RWPE2 (cell line): Measurements from ENCODE around the gene BPIFB6.

Source experiments
- ATAC-seq: fragments of 200-7000 bp; cut with Tn5 transposase; 3 replicates; pipeline ENCODE4 v1.9.1; 2021; ENCODE audit warnings: low read depth
- DNase-seq: peaks from one replicate; pipeline ENCODE4 v3.0.0-alpha.2; 2020; ENCODE audit warnings: low spot score
- H3K27ac ChIP-seq: fragments of 450-650 bp; 2 replicates; pipeline ENCODE4 v1.5.1; 2017; ENCODE audit warnings: mild to moderate bottlenecking; ENCODE audit not compliant: poor library complexity, severe bottlenecking
- H3K27me3 ChIP-seq: fragments of 250-450 bp; sonication (Bioruptor Pico); 2 replicates; pipeline ENCODE4 v1.5.1; 2021; ENCODE audit warnings: mild to moderate bottlenecking, moderate library complexity; ENCODE audit not compliant: insufficient read depth, poor library complexity, severe bottlenecking
- H3K36me3 ChIP-seq: fragments of 250-450 bp; sonication (Bioruptor Pico); 2 replicates; pipeline ENCODE4 v1.5.1; 2020; ENCODE audit warnings: low read depth, mild to moderate bottlenecking, moderate library complexity
- H3K4me1 ChIP-seq: fragments of 250-450 bp; sonication (Bioruptor Pico); 2 replicates; pipeline ENCODE4 v1.5.1; 2021; ENCODE audit warnings: mild to moderate bottlenecking, moderate library complexity; ENCODE audit not compliant: insufficient read depth, poor library complexity, severe bottlenecking
- H3K4me3 ChIP-seq: fragments of 250-450 bp; sonication (Bioruptor Pico); 2 replicates; pipeline ENCODE4 v1.5.1; 2021; ENCODE audit warnings: mild to moderate bottlenecking, moderate library complexity; ENCODE audit not compliant: severe bottlenecking
- H3K9me3 ChIP-seq: fragments of 250-450 bp; sonication (Bioruptor Pico); 2 replicates; pipeline ENCODE4 v1.5.1; 2021; ENCODE audit warnings: mild to moderate bottlenecking, moderate library complexity; ENCODE audit not compliant: severe bottlenecking
- TF ChIP-seq, protein P1 (sequence below): fragments of 450-650 bp; IDR thresholded peaks from one replicate; pipeline ENCODE4 v1.5.1; 2017; ENCODE audit warnings: mild to moderate bottlenecking, moderate library complexity; ENCODE audit not compliant: poor library complexity, severe bottlenecking

The BPIFB6 gene

DNA sequence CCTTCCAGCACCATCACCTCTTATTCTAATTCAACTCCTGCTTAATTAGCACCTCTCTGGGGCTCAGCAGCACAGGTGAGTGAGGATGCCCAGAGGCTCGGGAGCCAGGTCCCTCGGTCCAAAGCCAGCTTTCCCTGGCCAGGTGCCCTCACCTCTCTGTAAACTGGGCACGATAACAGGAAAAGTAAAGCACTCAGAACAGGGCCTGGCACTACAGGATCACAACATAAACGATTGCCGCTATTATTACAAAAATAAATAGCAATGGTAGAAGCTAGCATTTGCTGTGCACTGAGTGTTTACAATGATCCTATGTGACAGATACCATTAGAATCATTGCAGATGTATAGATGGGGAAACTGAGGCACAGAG is 21.3 kb upstream of the BPIFB6 start:
- Histone ChIP-seq H3K9me3 (no peaks in the 10 kb centered on the region), H3K27me3 (peaks cover 36% of the 10 kb centered on the region), H3K36me3 (no peaks in the 10 kb centered on the region), H3K4me1 (no peaks in the 10 kb centered on the region), H3K4me3 (no peak overlapping the region), H3K27ac (no peak overlapping the region)
- ATAC-seq (no peak), DNase-seq (no peak)
- TF ChIP-seq, protein P1, sequence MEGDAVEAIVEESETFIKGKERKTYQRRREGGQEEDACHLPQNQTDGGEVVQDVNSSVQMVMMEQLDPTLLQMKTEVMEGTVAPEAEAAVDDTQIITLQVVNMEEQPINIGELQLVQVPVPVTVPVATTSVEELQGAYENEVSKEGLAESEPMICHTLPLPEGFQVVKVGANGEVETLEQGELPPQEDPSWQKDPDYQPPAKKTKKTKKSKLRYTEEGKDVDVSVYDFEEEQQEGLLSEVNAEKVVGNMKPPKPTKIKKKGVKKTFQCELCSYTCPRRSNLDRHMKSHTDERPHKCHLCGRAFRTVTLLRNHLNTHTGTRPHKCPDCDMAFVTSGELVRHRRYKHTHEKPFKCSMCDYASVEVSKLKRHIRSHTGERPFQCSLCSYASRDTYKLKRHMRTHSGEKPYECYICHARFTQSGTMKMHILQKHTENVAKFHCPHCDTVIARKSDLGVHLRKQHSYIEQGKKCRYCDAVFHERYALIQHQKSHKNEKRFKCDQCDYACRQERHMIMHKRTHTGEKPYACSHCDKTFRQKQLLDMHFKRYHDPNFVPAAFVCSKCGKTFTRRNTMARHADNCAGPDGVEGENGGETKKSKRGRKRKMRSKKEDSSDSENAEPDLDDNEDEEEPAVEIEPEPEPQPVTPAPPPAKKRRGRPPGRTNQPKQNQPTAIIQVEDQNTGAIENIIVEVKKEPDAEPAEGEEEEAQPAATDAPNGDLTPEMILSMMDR = no peak

DNA sequence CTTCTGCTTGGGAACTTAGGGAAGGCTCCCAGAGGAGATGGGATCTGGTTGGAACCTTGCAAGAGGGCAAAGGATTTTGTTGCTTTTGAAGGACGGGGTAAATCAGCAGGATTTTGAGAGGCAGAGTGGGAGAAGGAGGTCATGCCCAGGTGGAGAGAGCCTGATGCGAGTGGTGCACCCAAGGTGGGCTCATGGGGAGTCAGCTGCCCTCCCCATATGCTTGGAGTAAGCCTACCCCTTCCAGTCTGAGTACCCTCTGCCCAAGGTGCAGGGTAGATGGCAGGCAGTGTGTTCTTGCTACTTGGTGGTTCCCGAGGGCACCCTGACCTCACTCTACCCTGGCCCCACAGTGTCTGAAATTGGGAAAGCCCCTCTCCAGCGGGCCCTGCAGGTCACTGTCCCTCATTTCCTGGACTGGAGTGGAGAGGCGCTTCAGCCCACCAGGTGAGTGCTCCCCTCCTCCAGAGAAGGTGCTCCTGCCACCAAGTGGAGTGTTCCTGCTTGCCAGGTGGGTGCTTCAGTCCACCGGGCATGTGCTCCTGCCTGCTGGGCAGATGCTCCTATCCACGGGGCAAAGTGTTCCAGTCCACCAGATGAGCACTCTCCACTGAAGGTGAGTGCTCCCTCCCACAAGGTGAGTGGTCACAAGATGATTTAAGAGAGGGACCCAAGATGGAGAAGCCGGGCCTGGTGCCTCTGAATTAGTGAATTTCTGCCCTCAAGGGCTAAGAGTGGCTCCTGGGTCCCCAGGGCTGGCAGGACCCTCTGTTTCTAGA is 20.6 kb upstream of the BPIFB6 start:
- no peaks in the 10 kb centered on the region for H3K36me3 ChIP-seq
- no peak overlapping the region for H3K4me3 ChIP-seq
- TF ChIP-seq, protein P1 = no peak
- DNase-seq (no peak), ATAC-seq (no peak)
- no peak overlapping the region for H3K27ac ChIP-seq
- peaks cover 36% of the 10 kb centered on the region for H3K27me3 ChIP-seq
- no peaks in the 10 kb centered on the region for H3K4me1 ChIP-seq
- H3K9me3 ChIP-seq = no peaks in the 10 kb centered on the region

DNA sequence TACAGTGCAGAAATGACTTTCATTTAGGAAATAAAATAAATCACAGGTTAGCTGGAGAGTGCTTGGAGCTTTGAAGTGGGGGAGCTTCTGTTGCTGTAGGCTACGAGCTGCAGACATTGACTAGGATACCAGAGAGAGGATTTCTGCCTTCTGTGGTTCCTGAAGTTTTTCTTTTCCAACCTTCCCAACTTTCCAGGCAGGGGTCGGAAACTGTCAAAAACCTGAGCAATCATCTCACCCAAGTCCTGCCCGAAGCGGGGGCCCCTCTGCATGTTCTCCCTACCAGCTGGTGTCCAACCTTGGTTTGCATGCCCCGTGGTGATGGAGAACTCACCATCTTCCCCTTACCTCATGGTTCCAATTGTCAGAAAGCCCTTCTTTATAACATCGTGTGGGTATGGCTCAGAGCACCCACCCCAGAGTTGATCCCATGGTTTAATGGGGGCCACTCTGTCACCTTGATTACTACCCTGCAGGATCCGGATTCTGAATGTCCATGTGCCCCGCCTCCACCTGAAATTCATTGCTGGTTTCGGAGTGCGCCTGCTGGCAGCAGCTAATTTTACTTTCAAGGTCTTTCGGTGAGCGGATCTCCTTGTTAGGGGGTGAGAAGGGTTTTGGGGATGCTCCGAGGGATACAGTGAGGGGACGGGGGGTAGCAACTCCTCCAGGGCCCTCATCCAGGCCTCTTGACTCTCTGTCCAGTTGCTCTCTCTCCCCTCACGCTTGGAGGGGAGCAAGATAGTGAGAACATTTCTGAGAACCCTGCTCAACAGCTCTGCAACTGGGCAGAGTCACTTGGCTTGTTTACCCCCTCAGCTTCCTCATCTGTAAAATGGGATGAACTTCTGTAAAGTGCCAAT is 18.9 kb upstream of the BPIFB6 start:
- H3K36me3 ChIP-seq = no peaks in the 10 kb centered on the region
- DNase-seq (no peak), ATAC-seq (no peak)
- H3K4me3 ChIP-seq = no peak overlapping the region
- H3K9me3 ChIP-seq = no peaks in the 10 kb centered on the region
- H3K4me1 ChIP-seq = no peaks in the 10 kb centered on the region
- no peak overlapping the region for H3K27ac ChIP-seq
- TF ChIP-seq, protein P1 = no peak
- peaks cover 43% of the 10 kb centered on the region for H3K27me3 ChIP-seq

DNA sequence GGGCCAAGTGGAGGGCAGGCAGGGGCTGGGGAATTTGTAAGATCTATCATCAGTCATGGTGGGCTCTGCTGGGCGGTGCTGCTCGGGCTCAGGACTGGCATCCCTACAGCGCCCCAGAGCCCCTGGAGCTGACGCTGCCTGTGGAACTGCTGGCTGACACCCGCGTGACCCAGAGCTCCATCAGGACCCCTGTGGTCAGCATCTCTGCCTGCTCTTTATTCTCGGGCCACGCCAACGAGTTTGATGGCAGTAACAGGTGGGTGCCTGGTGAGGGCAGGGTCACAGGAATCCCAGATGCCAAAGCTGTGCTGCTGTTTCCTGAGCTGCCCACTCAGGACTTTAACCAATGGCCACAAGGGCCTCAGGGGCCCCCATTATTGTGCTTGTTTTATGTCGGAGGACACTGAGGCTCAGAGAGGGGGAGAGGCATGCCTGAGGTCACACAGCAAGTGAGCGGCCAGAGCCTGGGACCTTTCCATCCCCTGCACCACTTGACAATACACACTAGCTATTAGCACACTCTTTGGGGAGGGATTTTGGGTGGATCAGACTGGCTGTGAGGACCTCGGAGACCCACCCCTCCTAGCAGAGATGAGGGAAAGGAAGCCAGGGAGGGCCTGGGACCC is 17.6 kb upstream of the BPIFB6 start:
- TF ChIP-seq, protein P1 = no peak
- Histone ChIP-seq H3K9me3 (no peaks in the 10 kb centered on the region), H3K27me3 (peaks cover 46% of the 10 kb centered on the region), H3K36me3 (no peaks in the 10 kb centered on the region), H3K4me3 (no peak overlapping the region), H3K4me1 (no peaks in the 10 kb centered on the region), H3K27ac (no peak overlapping the region)
- no peak for DNase-seq
- no peak for ATAC-seq
